Activated naive CD8-positive, alpha-beta T cell treated with anti-CD3 and anti-CD28 coated beads, Interleukin-2, amount 50 U/mL, for 24 hours (primary cell): ENCODE data around the gene NID1.
"Not testable (repeated sequence)": the region's sequence is repeated elsewhere in the genome, so short reads cannot be mapped to it uniquely, and the experiment has no call there.

Experiments used
- ATAC-seq: fragments of 150-1000 bp; cut with Tn5 transposase; one replicate; pipeline ENCODE4 v1.10.0; 2021
- DNase-seq: peaks from one replicate; pipeline ENCODE4 v3.0.0; 2021
- H3K27ac Mint-ChIP-seq: one replicate; pipeline ENCODE4 v1.8.0; 2021; ENCODE audit warnings: mild to moderate bottlenecking, mixed read lengths
- H3K27me3 Mint-ChIP-seq: one replicate; pipeline ENCODE4 v1.8.0; 2021; ENCODE audit warnings: mixed read lengths
- H3K36me3 Mint-ChIP-seq: one replicate; pipeline ENCODE4 v1.8.0; 2021; ENCODE audit warnings: low read depth, mixed read lengths
- H3K4me1 Mint-ChIP-seq: one replicate; pipeline ENCODE4 v1.8.0; 2021; ENCODE audit warnings: mixed read lengths
- H3K4me3 Mint-ChIP-seq: one replicate; pipeline ENCODE4 v1.8.0; 2021; ENCODE audit warnings: mild to moderate bottlenecking, moderate library complexity, mixed read lengths
- H3K9me3 Mint-ChIP-seq: one replicate; pipeline ENCODE4 v1.8.0; 2021; ENCODE audit warnings: mixed read lengths

Gene NID1

DNA sequence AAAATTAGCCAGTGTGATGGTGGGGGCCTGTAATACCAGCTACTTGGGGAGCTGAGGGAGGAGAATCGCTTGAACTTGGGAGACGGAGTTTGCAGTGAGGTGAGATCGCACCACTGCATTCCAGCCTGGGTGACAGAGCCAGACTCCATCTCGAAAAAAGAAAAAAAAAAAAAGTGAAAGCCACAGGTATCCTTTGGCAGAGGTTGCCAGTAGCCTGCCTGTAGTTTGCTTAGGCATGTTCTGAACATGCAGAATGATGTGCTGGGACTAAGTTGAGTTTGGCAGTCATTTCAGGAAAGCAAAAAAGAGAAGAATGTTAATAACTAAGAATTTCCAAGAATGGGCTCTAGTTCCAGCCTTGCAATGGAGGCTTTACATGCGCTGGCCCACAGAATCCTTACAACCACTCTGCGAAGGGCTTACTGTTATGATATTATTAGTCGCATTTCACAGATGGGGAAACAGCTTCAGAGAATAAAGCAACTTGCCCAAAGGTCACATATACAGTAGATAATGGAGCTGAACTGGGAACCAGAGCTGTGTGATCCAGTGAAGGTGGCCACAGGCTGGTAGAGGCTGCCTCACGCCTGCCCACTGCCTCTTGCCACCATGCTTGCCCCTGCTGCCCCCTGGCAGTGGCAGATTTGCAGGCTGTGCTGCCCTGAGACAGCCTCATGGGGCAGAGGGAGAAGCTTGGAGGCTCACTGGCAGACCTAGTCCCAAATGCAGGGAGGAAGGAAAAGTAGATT, 131.7 kb downstream of the NID1 start:
- Mint-ChIP-seq H3K4me3 (no peak overlapping the region), H3K27me3 (no peaks in the 10 kb centered on the region), H3K4me1 (peaks cover 50% of the 10 kb centered on the region), H3K9me3 (no peaks in the 10 kb centered on the region), H3K36me3 (no peaks in the 10 kb centered on the region), H3K27ac (no peak overlapping the region)
- no peak for DNase-seq
- ATAC-seq: no peak

DNA sequence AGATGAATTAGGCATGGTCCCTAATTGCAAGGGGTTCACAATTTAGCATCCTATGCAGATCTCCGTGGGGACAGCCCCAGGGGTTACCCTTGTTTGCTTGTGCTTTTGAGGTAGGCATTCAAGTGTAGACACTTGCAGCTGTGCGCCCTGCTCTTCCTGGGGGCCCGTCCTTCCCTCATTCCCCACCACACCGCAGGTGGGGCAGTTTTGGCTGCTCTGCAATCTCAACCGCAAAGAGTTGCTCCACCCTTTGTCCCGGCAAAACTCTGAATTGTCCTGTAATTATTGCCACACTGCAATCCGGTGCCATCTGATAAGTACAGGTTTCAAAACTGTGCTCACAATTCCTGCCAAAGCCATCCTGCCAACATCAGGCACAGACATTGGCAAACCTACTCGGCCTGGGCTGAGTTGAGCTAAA, 132.8 kb downstream of the NID1 start:
- H3K4me1 Mint-ChIP-seq: peaks cover 45% of the 10 kb centered on the region
- no peaks in the 10 kb centered on the region for H3K27me3 Mint-ChIP-seq
- no peak for DNase-seq
- no peak overlapping the region for H3K4me3 Mint-ChIP-seq
- peak; percentile 36 for ATAC-seq
- no peaks in the 10 kb centered on the region for H3K36me3 Mint-ChIP-seq
- no peak overlapping the region for H3K27ac Mint-ChIP-seq
- H3K9me3 Mint-ChIP-seq: no peaks in the 10 kb centered on the region

GRCh38 chr1:235931171-235931738, 133.6 kb downstream of the NID1 start:
- Mint-ChIP-seq H3K4me3 (no peak overlapping the region), H3K27me3 (no peaks in the 10 kb centered on the region), H3K36me3 (no peaks in the 10 kb centered on the region), H3K9me3 (no peaks in the 10 kb centered on the region), H3K4me1 (peaks cover 38% of the 10 kb centered on the region), H3K27ac (no peak overlapping the region)
- DNase-seq: no peak
- no peak for ATAC-seq

DNA sequence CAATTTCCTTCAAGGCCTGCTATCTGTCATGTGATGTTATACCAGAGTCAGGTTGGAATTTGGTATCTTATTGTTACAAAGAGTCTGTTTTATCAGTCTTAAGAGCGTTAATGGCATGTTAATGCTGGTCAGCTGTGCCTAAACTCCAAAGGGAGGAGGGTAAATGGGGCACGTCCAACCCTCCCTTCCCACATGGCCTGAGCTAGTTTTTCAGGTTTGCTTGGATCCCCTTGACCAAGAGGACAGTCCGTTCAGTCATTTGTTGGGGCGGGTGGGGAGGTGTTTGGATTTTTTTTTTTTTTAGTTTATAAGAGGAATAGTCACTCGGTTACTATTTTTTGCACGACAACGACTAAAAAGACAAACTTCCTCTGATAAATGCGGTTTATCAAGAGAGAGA, 134.3 kb downstream of the NID1 start:
- no peak for ATAC-seq
- Mint-ChIP-seq H3K4me3 (no peak overlapping the region), H3K4me1 (peaks cover 32% of the 10 kb centered on the region), H3K9me3 (no peaks in the 10 kb centered on the region), H3K36me3 (no peaks in the 10 kb centered on the region), H3K27ac (no peak overlapping the region), H3K27me3 (no peaks in the 10 kb centered on the region)
- DNase-seq: no peak

DNA sequence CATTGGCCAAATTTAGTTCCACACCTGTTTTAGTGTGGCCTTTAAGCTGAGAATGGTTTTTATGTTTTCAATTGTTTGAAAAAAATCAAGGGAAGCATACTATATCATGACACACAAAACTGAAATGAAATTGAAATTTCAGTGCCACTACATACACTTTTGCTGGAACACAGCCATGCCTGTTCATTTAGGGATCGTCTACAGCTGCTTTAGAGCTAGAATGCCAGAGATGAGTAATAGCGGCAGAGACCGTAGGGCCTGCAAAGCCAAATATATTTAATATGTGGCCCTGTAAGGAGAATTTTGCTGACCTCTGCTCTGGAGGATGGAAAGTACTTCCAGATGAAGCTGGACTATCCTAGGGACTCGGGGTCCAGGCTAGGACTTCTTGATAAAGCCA, 135.7 kb downstream of the NID1 start:
- H3K4me1 Mint-ChIP-seq: peaks cover 33% of the 10 kb centered on the region
- no peaks in the 10 kb centered on the region for H3K27me3 Mint-ChIP-seq
- no peak overlapping the region for H3K4me3 Mint-ChIP-seq
- DNase-seq (no peak), ATAC-seq (no peak)
- no peak overlapping the region for H3K27ac Mint-ChIP-seq
- H3K9me3 Mint-ChIP-seq: no peaks in the 10 kb centered on the region
- no peaks in the 10 kb centered on the region for H3K36me3 Mint-ChIP-seq

DNA sequence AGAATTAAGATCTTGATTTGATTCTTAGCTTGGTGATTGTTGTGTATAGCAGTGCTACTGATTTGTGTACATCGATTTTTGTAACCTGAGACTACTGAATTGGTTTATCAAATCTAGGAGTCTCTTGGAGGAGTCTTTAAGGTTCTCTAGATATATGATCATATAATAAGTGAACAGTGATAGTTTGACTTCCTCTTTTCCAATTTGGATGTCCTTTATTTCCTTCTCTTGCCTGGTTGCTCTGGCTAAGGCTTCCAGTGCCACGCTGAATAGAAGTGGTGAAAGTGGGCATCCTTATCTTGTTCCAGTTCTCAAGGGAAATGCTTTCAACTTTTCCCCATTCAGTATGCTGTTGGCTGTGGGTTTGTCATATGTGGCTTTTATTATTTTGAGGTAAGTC, 136.7 kb downstream of the NID1 start:
- DNase-seq (no peak), ATAC-seq (no peak)
- H3K4me3 Mint-ChIP-seq: no peak overlapping the region
- no peak overlapping the region for H3K27ac Mint-ChIP-seq
- H3K4me1 Mint-ChIP-seq: peaks cover 34% of the 10 kb centered on the region
- H3K36me3 Mint-ChIP-seq: no peaks in the 10 kb centered on the region
- no peaks in the 10 kb centered on the region for H3K27me3 Mint-ChIP-seq
- no peaks in the 10 kb centered on the region for H3K9me3 Mint-ChIP-seq

GRCh38 chr1:235927551-235927950, 137.3 kb downstream of the NID1 start:
- H3K4me3 Mint-ChIP-seq, H3K27me3 Mint-ChIP-seq, DNase-seq, H3K36me3 Mint-ChIP-seq, H3K9me3 Mint-ChIP-seq, H3K27ac Mint-ChIP-seq, ATAC-seq: not testable (repeated sequence)
- H3K4me1 Mint-ChIP-seq: peaks cover 36% of the 10 kb centered on the region
